Neural cell (in vitro differentiated cells): ENCODE results near the gene OR13J1.

Experiments used
- EZH2 ChIP-seq: fragments of 200-600, 300-800 bp; shearing (Covaris generic), sonication (generic); IDR thresholded peaks from 2 replicates; pipeline ENCODE4 v1.6.1; 2014; ENCODE audit warnings: antibody characterized with exemption, low read length, borderline replicate concordance, mild to moderate bottlenecking; ENCODE audit not compliant: insufficient read depth, poor library complexity, severe bottlenecking
- MXI1 ChIP-seq: fragments of 450-650 bp; conservative IDR thresholded peaks from 2 replicates; pipeline ENCODE4 v1.6.1; 2014; ENCODE audit warnings: antibody characterized with exemption, mild to moderate bottlenecking; ENCODE audit not compliant: poor library complexity, severe bottlenecking
- POLR2AphosphoS5 ChIP-seq: IDR thresholded peaks from 2 replicates; pipeline ENCODE4 v1.6.1; 2012
- TF ChIP-seq, protein P1 (sequence below): fragments of 450-650 bp; IDR thresholded peaks from 2 replicates; pipeline ENCODE4 v1.5.1; 2014; ENCODE audit warnings: antibody characterized with exemption, mild to moderate bottlenecking, moderate library complexity; ENCODE audit not compliant: poor library complexity, severe bottlenecking

- TF ChIP-seq, protein P1, sequence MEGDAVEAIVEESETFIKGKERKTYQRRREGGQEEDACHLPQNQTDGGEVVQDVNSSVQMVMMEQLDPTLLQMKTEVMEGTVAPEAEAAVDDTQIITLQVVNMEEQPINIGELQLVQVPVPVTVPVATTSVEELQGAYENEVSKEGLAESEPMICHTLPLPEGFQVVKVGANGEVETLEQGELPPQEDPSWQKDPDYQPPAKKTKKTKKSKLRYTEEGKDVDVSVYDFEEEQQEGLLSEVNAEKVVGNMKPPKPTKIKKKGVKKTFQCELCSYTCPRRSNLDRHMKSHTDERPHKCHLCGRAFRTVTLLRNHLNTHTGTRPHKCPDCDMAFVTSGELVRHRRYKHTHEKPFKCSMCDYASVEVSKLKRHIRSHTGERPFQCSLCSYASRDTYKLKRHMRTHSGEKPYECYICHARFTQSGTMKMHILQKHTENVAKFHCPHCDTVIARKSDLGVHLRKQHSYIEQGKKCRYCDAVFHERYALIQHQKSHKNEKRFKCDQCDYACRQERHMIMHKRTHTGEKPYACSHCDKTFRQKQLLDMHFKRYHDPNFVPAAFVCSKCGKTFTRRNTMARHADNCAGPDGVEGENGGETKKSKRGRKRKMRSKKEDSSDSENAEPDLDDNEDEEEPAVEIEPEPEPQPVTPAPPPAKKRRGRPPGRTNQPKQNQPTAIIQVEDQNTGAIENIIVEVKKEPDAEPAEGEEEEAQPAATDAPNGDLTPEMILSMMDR = no peak
- TF ChIP-seq EZH2 = no peak
- no peak for TF ChIP-seq POLR2AphosphoS5
- TF ChIP-seq MXI1 = no peak
Observed at GRCh38 chr9:35828716-35829083, 41.5 kb downstream of the OR13J1 start, which contains the start of gene FAM221B.
